ENCODE results near the gene WIZ. TPM values are rescaled to one million over a fixed set of nuclear protein-coding genes. Genes with fewer than 3 reads are reported as not detected.

WIZ gene
- total RNA-seq, 5 donors from 2014 or later (not counting 1 experiment from before 2014, with no cell fraction given): 19.7 to 39.1 (median 34.6) TPM

DNA sequence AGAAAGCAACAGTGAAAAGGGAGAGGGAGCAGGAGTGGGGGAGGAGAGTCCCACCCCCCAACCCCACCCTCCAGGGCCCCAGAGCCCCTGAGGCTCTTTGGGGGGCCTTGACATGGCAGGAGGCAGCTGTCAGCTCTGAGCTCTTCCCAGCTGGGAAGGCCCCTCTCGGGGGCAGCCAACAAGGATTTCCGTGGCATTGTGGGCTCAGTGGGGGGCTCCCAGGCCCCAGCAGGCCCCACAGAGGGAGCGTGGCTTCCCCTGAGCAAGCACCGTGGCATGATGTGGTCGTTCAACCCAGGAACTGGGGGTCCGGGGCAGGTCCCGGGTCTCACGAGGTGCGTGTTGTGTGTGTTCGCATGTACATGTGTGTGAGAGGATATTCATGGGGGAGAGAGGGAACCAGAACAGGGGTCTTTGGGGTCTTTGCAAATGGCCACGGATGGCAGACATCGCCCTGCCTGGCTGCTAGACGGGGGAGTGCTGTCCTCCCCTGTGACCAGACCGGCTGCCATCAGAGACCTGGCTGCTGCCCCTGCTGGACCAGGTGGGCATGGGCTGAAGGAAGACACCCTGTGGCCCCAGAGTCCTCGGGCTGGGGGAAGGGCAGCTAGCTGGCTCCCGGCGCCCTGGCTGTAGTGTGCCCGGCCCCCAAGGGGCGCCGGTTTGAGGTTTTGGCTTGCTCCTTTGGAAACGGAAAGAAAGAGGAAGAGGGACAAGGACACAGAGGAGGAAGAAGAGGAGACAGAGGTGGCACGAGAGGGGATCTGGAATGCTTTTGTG is 27.3 kb downstream of the WIZ start:
- Mint-ChIP-seq H3K27ac (no peak overlapping the region), H3K4me1 (peaks cover 18 to 30% (median 27%) of the 10 kb centered on the region in 3 donors), H3K9me3 (no peaks in the 10 kb centered on the region), H3K4me3 (no peak overlapping the region), H3K27me3 (no peaks in the 10 kb centered on the region), H3K36me3 (peaks cover 28% of the 10 kb centered on the region)
- H3K9me3 ChIP-seq: no peaks in the 10 kb centered on the region
- ATAC-seq (replicated peaks in 1 of 4) (no peak), DNase-seq (no peak)
- H3K27ac ChIP-seq (ENCODE audit: low read length): no peak overlapping the region
- POLR2A ChIA-PET: interaction anchor here in 1 of 2 donors (0.5 kb wide), 2 partner anchors 129 to 1212 kb away, joined by 4 to 5 read pairs; no protein-coding TSS in a partner anchor
- no peak overlapping the region for H3K4me3 ChIP-seq (ENCODE audit: control insufficient read depth in 1 of 2, extremely low read depth in 1 of 2, low read length in 1 of 2)
- CTCF ChIA-PET: interaction anchor here in 1 of 2 donors (1.3 kb wide), 1 partner anchor 133 kb away, joined by 4 read pairs; no protein-coding TSS in a partner anchor
- peaks cover 23 to 50% of the 10 kb centered on the region in 2 donors for H3K36me3 ChIP-seq (ENCODE audit: control insufficient read depth in 2 of 2, extremely low read depth in 1 of 2, insufficient read depth in 1 of 2, low read length in 1 of 2)
- no peaks in the 10 kb centered on the region for H3K27me3 ChIP-seq (replicated peaks in 1 of 2; ENCODE audit: control insufficient read depth in 2 of 2, extremely low read depth in 1 of 2, insufficient read depth in 2 of 2, low read length in 1 of 2)
- H3K4me1 ChIP-seq (ENCODE audit: control insufficient read depth in 1 of 2, extremely low read depth in 1 of 2, insufficient read depth in 2 of 2, low read length in 2 of 2): peaks cover 9 to 12% of the 10 kb centered on the region in 2 experiments
- 95% methylated on average over 15 of the region's 22 CpGs for WGBS (ENCODE audit: insufficient coverage)

DNA sequence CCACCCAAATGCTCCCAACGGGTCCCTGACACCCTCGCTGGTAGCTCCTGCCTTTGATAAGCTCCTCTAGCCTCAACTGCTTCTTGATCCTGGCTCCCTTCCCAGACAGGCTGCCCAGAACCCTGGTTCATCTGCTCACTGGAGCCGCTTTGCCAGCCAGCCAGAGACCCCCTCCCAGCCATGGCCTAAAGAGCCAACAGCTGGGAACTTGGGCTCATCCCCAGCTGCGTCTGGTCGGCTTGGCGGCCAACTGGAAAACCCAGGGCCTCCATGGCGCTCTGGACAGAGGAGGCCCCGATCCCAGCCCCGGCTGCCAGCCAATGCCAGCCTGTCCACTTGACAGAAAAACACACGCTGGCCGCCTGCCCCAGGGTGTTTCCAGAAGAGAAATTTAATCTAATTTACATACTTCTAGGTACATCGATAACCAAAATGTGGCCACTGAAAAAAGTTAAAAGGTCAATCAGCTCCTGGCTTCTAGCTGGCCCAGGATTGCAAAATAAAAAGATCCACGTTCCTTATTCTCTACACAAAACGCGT is 28.0 kb downstream of the WIZ start:
- Mint-ChIP-seq H3K4me1 (peaks cover 25 to 37% (median 32%) of the 10 kb centered on the region in 3 donors), H3K27me3 (no peaks in the 10 kb centered on the region), H3K9me3 (no peaks in the 10 kb centered on the region), H3K27ac (peak overlapping the region in 1 of 2 donors; percentile 39), H3K36me3 (peaks cover 24% of the 10 kb centered on the region), H3K4me3 (no peak overlapping the region)
- no peak overlapping the region for H3K4me3 ChIP-seq (ENCODE audit: control insufficient read depth in 1 of 2, extremely low read depth in 1 of 2, low read length in 1 of 2)
- ChIA-PET CTCF (interaction anchor here in 1 of 2 donors (0.5 to 1.3 kb wide), 3 partner anchors 130 to 1381 kb away, joined by 3 to 4 read pairs (median 3); no protein-coding TSS in a partner anchor), POLR2A (interaction anchor here in 1 of 2 donors (0.5 kb wide), 2 partner anchors 130 to 1211 kb away, joined by 4 to 5 read pairs; no protein-coding TSS in a partner anchor)
- H3K9me3 ChIP-seq: no peaks in the 10 kb centered on the region
- H3K27ac ChIP-seq (ENCODE audit: low read length): no peak overlapping the region
- ATAC-seq (replicated peaks in 1 of 4) (no peak), DNase-seq (no peak)
- no peaks in the 10 kb centered on the region for H3K27me3 ChIP-seq (replicated peaks in 1 of 2; ENCODE audit: control insufficient read depth in 2 of 2, extremely low read depth in 1 of 2, insufficient read depth in 2 of 2, low read length in 1 of 2)
- peaks cover 17 to 43% of the 10 kb centered on the region in 2 donors for H3K36me3 ChIP-seq (ENCODE audit: control insufficient read depth in 2 of 2, extremely low read depth in 1 of 2, insufficient read depth in 1 of 2, low read length in 1 of 2)
- WGBS (ENCODE audit: insufficient coverage): 98% methylated on average over 11 of the region's 15 CpGs
- peaks cover 10 to 18% of the 10 kb centered on the region in 2 experiments for H3K4me1 ChIP-seq (ENCODE audit: control insufficient read depth in 1 of 2, extremely low read depth in 1 of 2, insufficient read depth in 2 of 2, low read length in 2 of 2)

DNA sequence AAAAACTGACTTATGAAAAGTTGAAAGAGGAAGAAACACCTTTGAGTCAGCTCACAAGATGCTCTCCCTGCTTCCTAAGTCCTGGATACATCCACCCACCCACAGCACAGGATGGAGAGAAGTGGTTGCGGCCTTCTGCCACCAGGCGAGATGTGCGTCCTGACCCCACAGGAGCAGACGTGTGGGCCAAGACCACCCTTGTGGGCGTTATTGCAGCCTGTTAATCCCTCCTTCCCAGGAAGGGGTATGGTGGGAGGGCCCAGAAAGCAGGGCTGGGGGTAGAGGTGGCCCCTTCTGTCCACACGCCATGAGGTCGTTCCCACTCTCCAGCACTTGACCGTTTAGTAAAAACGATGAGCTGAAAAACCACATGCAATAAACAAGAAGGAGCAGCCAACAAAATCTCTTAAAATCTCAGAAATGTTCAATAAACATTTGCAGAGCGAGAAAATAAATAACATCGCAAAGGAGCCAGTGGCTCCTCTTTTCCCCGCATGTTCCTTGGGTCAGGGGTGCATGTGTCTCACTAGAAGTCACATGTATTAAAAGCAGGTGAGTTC is 28.5 kb downstream of the WIZ start:
- Histone ChIP-seq H3K36me3 (ENCODE audit: control insufficient read depth in 2 of 2, extremely low read depth in 1 of 2, insufficient read depth in 1 of 2, low read length in 1 of 2) (peaks cover 17 to 37% of the 10 kb centered on the region in 2 donors), H3K27me3 (replicated peaks in 1 of 2; ENCODE audit: control insufficient read depth in 2 of 2, extremely low read depth in 1 of 2, insufficient read depth in 2 of 2, low read length in 1 of 2) (no peaks in the 10 kb centered on the region), H3K9me3 (no peaks in the 10 kb centered on the region), H3K27ac (ENCODE audit: low read length) (no peak overlapping the region), H3K4me1 (ENCODE audit: control insufficient read depth in 1 of 2, extremely low read depth in 1 of 2, insufficient read depth in 2 of 2, low read length in 2 of 2) (peaks cover 10 to 21% of the 10 kb centered on the region in 2 experiments), H3K4me3 (ENCODE audit: control insufficient read depth in 1 of 2, extremely low read depth in 1 of 2, low read length in 1 of 2) (no peak overlapping the region)
- H3K27me3 Mint-ChIP-seq: no peaks in the 10 kb centered on the region
- ATAC-seq (replicated peaks in 1 of 4) (no peak), DNase-seq (no peak)
- peaks cover 31 to 38% (median 34%) of the 10 kb centered on the region in 3 donors for H3K4me1 Mint-ChIP-seq
- H3K27ac Mint-ChIP-seq: peak overlapping the region in 1 of 2 donors; percentile 39
- no peak overlapping the region for H3K4me3 Mint-ChIP-seq
- 73% methylated on average over 2 of the region's 12 CpGs for WGBS (ENCODE audit: insufficient coverage)
- ChIA-PET CTCF (interaction anchor here in 1 of 2 donors (0.5 to 3.1 kb wide), 6 partner anchors 9 to 1381 kb away, joined by 3 to 113 read pairs (median 8); no protein-coding TSS in a partner anchor), POLR2A (no interaction called here)
- H3K36me3 Mint-ChIP-seq: peaks cover 22% of the 10 kb centered on the region
- no peaks in the 10 kb centered on the region for H3K9me3 Mint-ChIP-seq

DNA sequence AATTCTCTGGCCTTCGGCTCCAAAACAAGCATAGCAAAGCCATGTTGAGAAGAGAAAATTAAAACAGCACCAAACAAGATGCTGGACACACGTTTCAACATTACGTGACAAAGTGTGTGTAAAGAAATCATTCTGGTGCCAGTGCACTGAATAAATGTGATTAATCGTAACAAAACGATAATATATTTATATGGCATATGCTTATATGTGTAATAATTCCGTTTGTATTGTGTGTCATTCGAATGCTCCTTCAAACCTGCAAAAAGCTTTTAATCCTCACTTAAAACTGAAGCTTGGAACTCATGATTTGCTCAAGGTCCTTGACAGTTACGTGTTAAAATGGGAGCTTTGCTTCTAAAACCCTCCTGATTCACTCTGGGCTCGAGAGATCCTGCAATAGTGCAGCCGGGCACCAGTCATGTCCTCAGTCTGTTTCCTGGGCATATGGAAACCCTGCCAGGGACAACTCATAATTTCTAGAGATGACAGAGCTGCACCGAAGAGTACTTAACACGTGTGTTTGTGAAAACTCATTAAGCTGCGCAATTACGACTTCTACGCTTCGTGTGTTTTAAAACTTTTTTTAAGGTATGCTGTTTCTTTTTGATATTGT is 30.2 kb downstream of the WIZ start:
- Histone ChIP-seq H3K27ac (ENCODE audit: low read length) (no peak overlapping the region), H3K4me3 (ENCODE audit: control insufficient read depth in 1 of 2, extremely low read depth in 1 of 2, low read length in 1 of 2) (no peak overlapping the region), H3K27me3 (replicated peaks in 1 of 2; ENCODE audit: control insufficient read depth in 2 of 2, extremely low read depth in 1 of 2, insufficient read depth in 2 of 2, low read length in 1 of 2) (no peaks in the 10 kb centered on the region), H3K4me1 (ENCODE audit: control insufficient read depth in 1 of 2, extremely low read depth in 1 of 2, insufficient read depth in 2 of 2, low read length in 2 of 2) (peaks cover 10 to 28% of the 10 kb centered on the region in 2 experiments), H3K9me3 (no peaks in the 10 kb centered on the region), H3K36me3 (ENCODE audit: control insufficient read depth in 2 of 2, extremely low read depth in 1 of 2, insufficient read depth in 1 of 2, low read length in 1 of 2) (peaks cover 10 to 26% of the 10 kb centered on the region in 2 donors)
- Mint-ChIP-seq H3K36me3 (peaks cover 24% of the 10 kb centered on the region), H3K9me3 (no peaks in the 10 kb centered on the region), H3K4me3 (peak overlapping the region; percentile 90 to 99 (median 97)), H3K27ac (peak overlapping the region; percentile 69 to 95), H3K4me1 (peaks cover 43 to 45% (median 45%) of the 10 kb centered on the region in 3 donors), H3K27me3 (no peaks in the 10 kb centered on the region)
- 70% methylated on average over 9 of the region's 16 CpGs for WGBS (ENCODE audit: insufficient coverage)
- ATAC-seq (replicated peaks in 1 of 4): no peak
- DNase-seq: no peak
- CTCF ChIA-PET: interaction anchor here (0.5 to 3.1 kb wide), 30 partner anchors 10 to 1632 kb away, joined by 3 to 113 read pairs (median 4); partner anchors contain the start of genes AKAP8 (in 1 of the 2), BRD4 (in 1 of the 2) and FAM32A (in 1 of the 2)
- POLR2A ChIA-PET: interaction anchor here (0.5 to 1.8 kb wide), 15 partner anchors 10 to 680 kb away, joined by 3 to 13 read pairs (median 4); no protein-coding TSS in a partner anchor

DNA sequence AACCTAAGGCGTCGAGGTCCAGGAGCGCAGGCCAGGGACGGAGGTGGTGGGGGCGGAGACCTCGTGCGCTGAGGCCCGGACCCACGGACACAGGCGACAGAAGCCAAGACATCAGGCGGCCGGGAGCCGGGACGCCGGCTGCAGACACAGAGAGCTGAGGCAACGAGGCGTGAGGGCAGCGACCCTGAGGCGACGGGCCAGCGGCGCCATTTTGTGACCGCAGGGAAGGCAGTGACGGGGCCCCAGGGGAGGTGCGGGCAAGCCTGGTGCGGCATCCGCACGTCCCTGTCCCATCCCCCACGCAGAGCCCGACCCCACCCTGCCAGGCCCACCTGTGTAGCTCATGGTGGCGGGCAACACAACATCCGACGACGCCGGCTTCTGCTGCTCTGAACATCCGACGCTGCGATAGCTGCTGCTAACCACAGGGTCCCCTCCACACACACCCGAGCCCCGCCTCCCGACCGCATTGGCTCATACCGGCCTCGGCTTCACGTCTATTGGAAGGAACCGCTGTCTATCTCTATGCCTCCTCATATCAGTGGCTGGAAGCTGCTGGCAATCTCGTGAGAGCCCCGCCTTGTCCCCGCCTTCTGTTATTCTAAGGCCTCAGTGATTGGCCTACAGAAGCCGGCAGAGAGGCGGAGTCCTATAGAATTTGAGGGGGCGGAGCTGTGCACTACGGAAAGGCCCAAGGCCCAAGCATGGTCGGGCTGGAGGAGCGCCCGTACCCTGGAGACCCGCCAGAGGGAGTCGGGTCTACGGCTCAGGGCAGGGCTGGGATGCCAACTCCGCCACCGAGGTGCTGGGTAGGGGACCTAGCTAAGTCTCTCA is 31.0 kb downstream of the WIZ start, which contains the start of gene AKAP8L:
AKAP8L (minus strand) TSS at position 410 of the 834 bp plus-strand sequence; CDS start at position 345, 65 bp downstream.
- H3K9me3 Mint-ChIP-seq: no peaks in the 10 kb centered on the region
- ChIA-PET POLR2A (interaction anchor here (0.5 to 1.8 kb wide), 18 partner anchors 9 to 681 kb away, joined by 3 to 13 read pairs (median 4); no protein-coding TSS in a partner anchor), CTCF (interaction anchor here (0.5 to 3.1 kb wide), 26 partner anchors 9 to 766 kb away, joined by 3 to 113 read pairs (median 4); partner anchors contain the start of genes AKAP8 (in 1 of the 2), BRD4 (in 1 of the 2) and FAM32A (in 1 of the 2))
- H3K9me3 ChIP-seq: no peaks in the 10 kb centered on the region
- WGBS (ENCODE audit: insufficient coverage): under 1% methylated on average over 53 of the region's 61 CpGs
- peaks cover 9 to 19% of the 10 kb centered on the region in 2 donors for H3K36me3 ChIP-seq (ENCODE audit: control insufficient read depth in 2 of 2, extremely low read depth in 1 of 2, insufficient read depth in 1 of 2, low read length in 1 of 2)
- H3K27me3 Mint-ChIP-seq: no peaks in the 10 kb centered on the region
- H3K4me1 ChIP-seq (ENCODE audit: control insufficient read depth in 1 of 2, extremely low read depth in 1 of 2, insufficient read depth in 2 of 2, low read length in 2 of 2): peaks cover 10 to 29% of the 10 kb centered on the region in 2 experiments
- peak within 1 kb of the TSS; percentile 55 for H3K27ac ChIP-seq (ENCODE audit: low read length)
- H3K4me3 ChIP-seq (ENCODE audit: control insufficient read depth in 1 of 2, extremely low read depth in 1 of 2, low read length in 1 of 2): peak within 1 kb of the TSS; percentile 71 to 89
- H3K36me3 Mint-ChIP-seq: peaks cover 24% of the 10 kb centered on the region
- DNase-seq (peak; percentile 91 to 100 (median 99)), ATAC-seq (replicated peaks in 1 of 4) (peak; percentile 92 to 94 (median 94))
- H3K4me3 Mint-ChIP-seq: peak within 1 kb of the TSS; percentile 90 to 99 (median 97)
- H3K27ac Mint-ChIP-seq: peak within 1 kb of the TSS; percentile 95 to 98
- no peaks in the 10 kb centered on the region for H3K27me3 ChIP-seq (replicated peaks in 1 of 2; ENCODE audit: control insufficient read depth in 2 of 2, extremely low read depth in 1 of 2, insufficient read depth in 2 of 2, low read length in 1 of 2)
- H3K4me1 Mint-ChIP-seq: peaks cover 46 to 48% (median 46%) of the 10 kb centered on the region in 3 donors

All from T-cell (primary cell).